Hepatocyte (in vitro differentiated cells): ENCODE measurements around the gene PHYKPL.

Experiments used
- CTCF ChIP-seq: fragments of 200-600 bp; sonication (generic); IDR thresholded peaks from 2 replicates; pipeline ENCODE4 v1.5.1; 2016; ENCODE audit warnings: antibody characterized with exemption, mild to moderate bottlenecking; ENCODE audit not compliant: poor library complexity
- EZH2 ChIP-seq: fragments of 200-600 bp; sonication (generic); IDR thresholded peaks from 2 replicates; pipeline ENCODE4 v1.6.1; 2016; ENCODE audit warnings: antibody characterized with exemption, mild to moderate bottlenecking, borderline replicate concordance
- EZH2phosphoT487 ChIP-seq: fragments of 200-600 bp; sonication (generic); IDR thresholded peaks from one replicate; pipeline ENCODE4 v1.6.1; 2018; ENCODE audit warnings: antibody characterized with exemption, mild to moderate bottlenecking, low read depth, moderate library complexity; ENCODE audit not compliant: unreplicated experiment, severe bottlenecking

DNA sequence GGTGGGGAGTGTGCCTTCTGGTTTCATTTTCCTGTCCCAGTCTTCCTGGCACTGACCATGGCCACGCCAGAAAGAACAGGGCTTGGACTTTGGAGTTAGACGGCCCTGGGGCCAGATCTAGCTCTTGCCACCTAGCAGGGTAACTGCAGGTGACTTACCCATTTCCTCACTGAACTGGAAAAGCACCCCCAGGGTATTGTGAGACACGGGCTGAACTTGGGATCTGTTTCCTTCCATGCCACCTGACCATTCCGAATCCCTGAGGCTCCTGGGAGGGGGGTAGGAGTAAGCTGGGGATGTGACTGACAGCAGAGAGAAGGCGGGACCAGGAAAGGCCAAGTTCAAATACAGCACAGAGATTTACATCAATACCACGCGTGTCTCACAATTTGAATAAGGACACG is 18.9 kb downstream of the PHYKPL start:
- no peak for TF ChIP-seq CTCF
- no peak for TF ChIP-seq EZH2
- no peak for TF ChIP-seq EZH2phosphoT487
